Nephron (organoid): ENCODE results near the gene CHPT1.
A peak's percentile ranks its signal among the peaks of the same experiment; 100 is the strongest.

Experiments
- H3K27ac Mint-ChIP-seq, 3 experiments: 2 replicates each; pipeline ENCODE4 v1.8.0; 2020; ENCODE audit warnings: mixed read lengths in 3 of 3, mild to moderate bottlenecking in 2 of 3, moderate library complexity in 1 of 3
- H3K27me3 Mint-ChIP-seq: 2 replicates; pipeline ENCODE4 v1.8.0; 2021; ENCODE audit warnings: low read depth, mild to moderate bottlenecking, moderate library complexity, mixed read lengths
- H3K36me3 Mint-ChIP-seq: 2 replicates; pipeline ENCODE4 v1.8.0; 2020; ENCODE audit warnings: low read depth, mixed read lengths
- H3K4me1 Mint-ChIP-seq: 2 replicates; pipeline ENCODE4 v1.8.0; 2020; ENCODE audit warnings: mixed read lengths
- H3K4me3 Mint-ChIP-seq, 3 experiments: 2 replicates each; pipeline ENCODE4 v1.8.0; 2020; ENCODE audit warnings: mild to moderate bottlenecking in 3 of 3, mixed read lengths in 3 of 3, moderate library complexity in 2 of 3
- H3K9me3 Mint-ChIP-seq: 2 replicates; pipeline ENCODE4 v1.8.0; 2020; ENCODE audit warnings: mixed read lengths
- TF ChIP-seq, protein P1 (sequence below), 3 experiments: fragments of 200-600 bp; sonication (generic); IDR thresholded peaks; one replicate each; pipeline ENCODE4 v1.5.0; 2021; ENCODE audit warnings: antibody characterized with exemption in 3 of 3; ENCODE audit not compliant: unreplicated experiment in 3 of 3

Gene CHPT1

DNA sequence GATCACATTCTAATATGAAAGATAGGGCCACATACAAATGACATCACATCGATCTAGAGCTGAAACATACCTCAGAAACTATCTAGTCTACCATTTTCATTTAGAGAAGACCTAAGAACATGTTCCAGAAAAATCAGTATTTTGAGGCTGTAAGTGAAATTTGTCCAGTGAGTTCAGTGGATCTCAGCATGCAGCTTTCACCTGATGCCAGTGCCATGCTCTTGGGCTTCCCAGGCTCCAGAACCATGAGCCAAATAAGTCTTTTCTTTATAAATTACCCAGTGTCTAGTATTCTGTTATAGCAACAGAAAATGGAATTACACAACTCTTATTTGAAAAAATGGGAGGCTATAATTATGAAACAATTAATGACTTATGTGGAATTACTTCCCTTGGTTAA, 9.0 kb downstream of the CHPT1 start:
- TF ChIP-seq, protein P1, sequence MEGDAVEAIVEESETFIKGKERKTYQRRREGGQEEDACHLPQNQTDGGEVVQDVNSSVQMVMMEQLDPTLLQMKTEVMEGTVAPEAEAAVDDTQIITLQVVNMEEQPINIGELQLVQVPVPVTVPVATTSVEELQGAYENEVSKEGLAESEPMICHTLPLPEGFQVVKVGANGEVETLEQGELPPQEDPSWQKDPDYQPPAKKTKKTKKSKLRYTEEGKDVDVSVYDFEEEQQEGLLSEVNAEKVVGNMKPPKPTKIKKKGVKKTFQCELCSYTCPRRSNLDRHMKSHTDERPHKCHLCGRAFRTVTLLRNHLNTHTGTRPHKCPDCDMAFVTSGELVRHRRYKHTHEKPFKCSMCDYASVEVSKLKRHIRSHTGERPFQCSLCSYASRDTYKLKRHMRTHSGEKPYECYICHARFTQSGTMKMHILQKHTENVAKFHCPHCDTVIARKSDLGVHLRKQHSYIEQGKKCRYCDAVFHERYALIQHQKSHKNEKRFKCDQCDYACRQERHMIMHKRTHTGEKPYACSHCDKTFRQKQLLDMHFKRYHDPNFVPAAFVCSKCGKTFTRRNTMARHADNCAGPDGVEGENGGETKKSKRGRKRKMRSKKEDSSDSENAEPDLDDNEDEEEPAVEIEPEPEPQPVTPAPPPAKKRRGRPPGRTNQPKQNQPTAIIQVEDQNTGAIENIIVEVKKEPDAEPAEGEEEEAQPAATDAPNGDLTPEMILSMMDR (IDR thresholded peaks at IDR 0.05; ENCODE audit: unreplicated experiment in 3 of 3) = no peak
- H3K9me3 Mint-ChIP-seq = peaks cover 4% of the 10 kb centered on the region

DNA sequence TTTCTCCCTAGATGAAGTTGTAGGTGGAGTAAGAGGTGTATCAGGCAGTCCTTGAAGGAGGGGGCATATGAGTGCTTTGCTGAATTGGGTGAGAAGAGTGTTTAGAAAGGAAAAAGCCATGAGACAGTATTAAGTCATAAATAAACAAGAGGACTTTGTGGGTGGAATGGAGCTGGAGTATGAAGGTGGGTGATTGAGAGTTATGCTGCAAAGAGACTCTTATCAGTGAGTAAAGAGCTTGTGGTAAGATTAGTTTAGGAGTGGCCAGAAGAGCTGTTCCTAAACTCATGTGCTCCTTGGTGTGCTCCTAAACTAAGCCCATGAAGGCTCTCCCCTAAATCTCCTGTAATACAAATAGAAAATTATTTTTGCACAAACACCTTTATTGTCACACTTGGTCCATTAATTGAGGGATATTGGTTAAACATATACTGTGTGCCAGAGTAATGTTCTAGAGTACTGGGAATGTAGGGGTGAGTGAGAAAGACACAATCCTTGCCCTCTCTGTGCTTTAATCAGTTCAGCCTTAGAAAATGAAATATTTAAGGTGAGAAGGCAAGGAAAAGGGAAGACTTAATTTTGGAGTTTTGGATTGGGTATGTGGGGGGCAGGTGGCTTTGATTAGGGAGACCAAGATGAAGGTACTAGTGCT, 9.8 kb downstream of the CHPT1 start:
- Mint-ChIP-seq H3K9me3 (peaks cover 4% of the 10 kb centered on the region), H3K4me3 (no peak overlapping the region), H3K4me1 (peaks cover 6% of the 10 kb centered on the region), H3K27ac (no peak overlapping the region), H3K27me3 (no peaks in the 10 kb centered on the region), H3K36me3 (peaks cover 15% of the 10 kb centered on the region)
- TF ChIP-seq, protein P1 (IDR thresholded peaks at IDR 0.05; ENCODE audit: unreplicated experiment in 3 of 3) = no peak

More for the DNA sequence above, 9.0 kb downstream of the CHPT1 start:
- H3K4me3 Mint-ChIP-seq = no peak overlapping the region
- H3K27ac Mint-ChIP-seq = no peak overlapping the region
- peaks cover 12% of the 10 kb centered on the region for H3K36me3 Mint-ChIP-seq
- no peaks in the 10 kb centered on the region for H3K27me3 Mint-ChIP-seq
- peaks cover 10% of the 10 kb centered on the region for H3K4me1 Mint-ChIP-seq

DNA sequence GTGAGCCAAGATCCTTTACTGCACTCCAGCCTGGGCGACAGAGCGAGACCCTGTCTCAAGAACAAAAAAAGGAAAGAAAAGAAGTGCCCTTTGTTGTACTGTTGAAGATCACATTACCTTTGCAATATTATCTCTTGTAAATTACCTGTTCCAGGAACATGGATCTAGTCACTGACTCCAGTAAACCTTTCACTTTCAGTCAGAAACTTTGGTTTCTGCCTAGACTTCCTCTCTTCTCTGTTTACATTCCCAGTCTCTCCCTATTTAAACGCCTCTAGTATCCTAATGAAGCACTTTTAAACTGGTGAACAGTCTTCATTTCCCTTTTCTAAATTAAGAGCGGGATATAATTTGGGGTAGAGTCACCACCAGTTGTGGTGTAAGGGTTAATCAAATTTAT, 12.8 kb downstream of the CHPT1 start:
- TF ChIP-seq, protein P1 (IDR thresholded peaks at IDR 0.05; ENCODE audit: unreplicated experiment in 3 of 3) = no peak
- H3K4me3 Mint-ChIP-seq = no peak overlapping the region
- H3K4me1 Mint-ChIP-seq = peaks cover 12% of the 10 kb centered on the region
- peaks cover 18% of the 10 kb centered on the region for H3K36me3 Mint-ChIP-seq
- no peaks in the 10 kb centered on the region for H3K27me3 Mint-ChIP-seq
- H3K27ac Mint-ChIP-seq = peak overlapping the region in 1 of 3 experiments; percentile 64
- peaks cover 4% of the 10 kb centered on the region for H3K9me3 Mint-ChIP-seq

DNA sequence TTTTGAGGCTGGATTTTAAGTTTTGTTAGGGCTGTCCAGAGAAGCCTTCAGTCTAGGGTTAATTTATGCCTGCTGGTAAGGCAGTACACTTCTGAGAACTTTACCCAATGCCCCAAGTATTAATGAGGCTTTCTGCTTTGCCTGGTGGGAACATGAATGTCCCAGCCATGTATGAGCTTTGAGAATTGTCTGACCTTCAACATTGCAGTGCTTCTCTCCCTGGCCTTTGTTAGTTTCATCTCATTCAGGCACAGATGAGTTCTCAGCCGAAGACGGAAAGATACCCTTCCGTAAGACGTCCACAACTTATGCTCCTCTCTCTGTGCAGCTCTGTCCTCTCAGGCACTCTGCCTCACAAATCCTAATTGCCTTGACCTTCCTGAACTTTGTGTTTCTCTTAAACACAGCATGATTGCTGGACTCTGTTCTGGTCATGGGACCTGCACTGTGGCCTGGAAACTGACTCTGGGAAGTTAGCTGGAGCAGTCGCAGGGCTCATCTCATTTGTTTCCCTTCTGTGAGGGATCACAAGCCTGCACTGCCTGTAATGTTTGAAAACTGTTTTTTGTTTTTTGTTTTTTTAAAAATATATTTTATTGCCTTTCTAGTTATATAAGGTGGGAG, 15.7 kb downstream of the CHPT1 start:
- H3K27ac Mint-ChIP-seq = peak overlapping the region; percentile 71 to 93 (median 84)
- TF ChIP-seq, protein P1 (IDR thresholded peaks at IDR 0.05; ENCODE audit: unreplicated experiment in 3 of 3) = no peak
- H3K27me3 Mint-ChIP-seq = no peaks in the 10 kb centered on the region
- H3K4me1 Mint-ChIP-seq = peaks cover 12% of the 10 kb centered on the region
- H3K4me3 Mint-ChIP-seq = peak overlapping the region; percentile 14 to 72 (median 31)
- H3K36me3 Mint-ChIP-seq = peaks cover 23% of the 10 kb centered on the region
- H3K9me3 Mint-ChIP-seq = peaks cover 4% of the 10 kb centered on the region

DNA sequence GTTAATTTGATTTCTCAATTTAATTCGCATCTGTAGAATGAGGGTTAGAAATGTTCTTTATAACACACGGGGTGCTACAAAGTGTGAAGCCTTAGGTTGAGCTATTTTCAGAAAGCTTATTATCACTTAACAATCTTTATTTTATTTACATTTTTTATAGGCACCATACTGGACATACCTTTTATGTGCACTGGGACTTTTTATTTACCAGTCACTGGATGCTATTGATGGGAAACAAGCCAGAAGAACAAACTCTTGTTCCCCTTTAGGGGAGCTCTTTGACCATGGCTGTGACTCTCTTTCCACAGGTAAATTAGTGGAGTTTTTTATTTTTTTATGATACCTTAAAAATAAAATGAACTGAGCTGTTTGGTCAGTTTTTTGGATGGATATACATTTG, 16.5 kb downstream of the CHPT1 start:
- peaks cover 12% of the 10 kb centered on the region for H3K4me1 Mint-ChIP-seq
- peaks cover 4% of the 10 kb centered on the region for H3K9me3 Mint-ChIP-seq
- no peak overlapping the region for H3K4me3 Mint-ChIP-seq
- no peaks in the 10 kb centered on the region for H3K27me3 Mint-ChIP-seq
- H3K36me3 Mint-ChIP-seq = peaks cover 23% of the 10 kb centered on the region
- TF ChIP-seq, protein P1 (IDR thresholded peaks at IDR 0.05; ENCODE audit: unreplicated experiment in 3 of 3) = no peak
- peak overlapping the region; percentile 71 to 93 (median 84) for H3K27ac Mint-ChIP-seq
